Measurements from ENCODE around the gene ATP6V1C2. TPM values are rescaled to one million over a fixed set of nuclear protein-coding genes. Genes with fewer than 3 reads are reported as not detected.

The ATP6V1C2 gene
- total RNA-seq (under 1 TPM; 0.10 to 0.17 TPM), polyA plus RNA-seq (ENCODE audit: insufficient read length in 6 of 6) (1 to 10 TPM; 2.2 to 4.0 (median 3.0) TPM)
- long read RNA-seq, donor 1: 0 reads
- long read RNA-seq, donor 2, partial matches to known transcripts: 192 of 397 reads
- long read RNA-seq, donor 2, other reads (novel, unspliced or antisense): 205 of 397 reads
- long read RNA-seq, donor 3, partial matches to known transcripts: 106 of 242 reads
- long read RNA-seq, donor 3, other reads (novel, unspliced or antisense): 136 of 242 reads
- long read RNA-seq, donor 4: 0 reads
- long read RNA-seq, donor 5: 0 reads
- long read RNA-seq, donor 6, partial matches to known transcripts: 86 of 204 reads
- long read RNA-seq, donor 6, other reads (novel, unspliced or antisense): 118 of 204 reads
- long read RNA-seq, donor 7: 0 reads
- long read RNA-seq, donor 8, partial matches to known transcripts: 210 of 319 reads
- long read RNA-seq, donor 8, other reads (novel, unspliced or antisense): 109 of 319 reads
- long read RNA-seq, donor 9: 0 reads
- long read RNA-seq, donor 10, partial matches to known transcripts: 0 of 1 reads
- long read RNA-seq, donor 10, other reads (novel, unspliced or antisense): 1 of 1 reads
- long read RNA-seq, donor 11, partial matches to known transcripts: 85 of 137 reads
- long read RNA-seq, donor 11, other reads (novel, unspliced or antisense): 51 of 137 reads
- long read RNA-seq, donor 12, partial matches to known transcripts: 116 of 329 reads
- long read RNA-seq, donor 12, other reads (novel, unspliced or antisense): 213 of 329 reads

GRCh38 chr2:10721396-10722251, at the start of gene ATP6V1C2:
ATP6V1C2 (plus strand) TSS chr2:10721630; CDS start chr2:10722850, 1,220 bp downstream.
- Histone ChIP-seq H3K4me3 (peak within 1 kb of the TSS; percentile 27 to 40), H3K36me3 (no peaks in the 10 kb centered on the region), H3K27me3 (peaks cover 52 to 69% of the 10 kb centered on the region in 2 donors), H3K27ac (no peak within 1 kb of the TSS), H3K9me3 (no peaks in the 10 kb centered on the region), H3K4me1 (peaks cover 6 to 18% of the 10 kb centered on the region in 2 donors)
- ATAC-seq: peak; percentile 96
- TF ChIP-seq, protein P1, sequence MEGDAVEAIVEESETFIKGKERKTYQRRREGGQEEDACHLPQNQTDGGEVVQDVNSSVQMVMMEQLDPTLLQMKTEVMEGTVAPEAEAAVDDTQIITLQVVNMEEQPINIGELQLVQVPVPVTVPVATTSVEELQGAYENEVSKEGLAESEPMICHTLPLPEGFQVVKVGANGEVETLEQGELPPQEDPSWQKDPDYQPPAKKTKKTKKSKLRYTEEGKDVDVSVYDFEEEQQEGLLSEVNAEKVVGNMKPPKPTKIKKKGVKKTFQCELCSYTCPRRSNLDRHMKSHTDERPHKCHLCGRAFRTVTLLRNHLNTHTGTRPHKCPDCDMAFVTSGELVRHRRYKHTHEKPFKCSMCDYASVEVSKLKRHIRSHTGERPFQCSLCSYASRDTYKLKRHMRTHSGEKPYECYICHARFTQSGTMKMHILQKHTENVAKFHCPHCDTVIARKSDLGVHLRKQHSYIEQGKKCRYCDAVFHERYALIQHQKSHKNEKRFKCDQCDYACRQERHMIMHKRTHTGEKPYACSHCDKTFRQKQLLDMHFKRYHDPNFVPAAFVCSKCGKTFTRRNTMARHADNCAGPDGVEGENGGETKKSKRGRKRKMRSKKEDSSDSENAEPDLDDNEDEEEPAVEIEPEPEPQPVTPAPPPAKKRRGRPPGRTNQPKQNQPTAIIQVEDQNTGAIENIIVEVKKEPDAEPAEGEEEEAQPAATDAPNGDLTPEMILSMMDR (IDR thresholded peaks at IDR 0.05): no peak
- peak in 3 of 4 donors; percentile 26 to 90 (median 44) for DNase-seq
- intact Hi-C loops (cut with DNase I): no loop called here

- no peak for DNase-seq
- ATAC-seq: no peak
- TF ChIP-seq, protein P1 (IDR thresholded peaks at IDR 0.05): no peak
- intact Hi-C loops (cut with DNase I): no loop called here
- Histone ChIP-seq H3K4me3 (no peak overlapping the region), H3K27me3 (no peaks in the 10 kb centered on the region), H3K9me3 (no peaks in the 10 kb centered on the region), H3K27ac (no peak overlapping the region), H3K4me1 (no peaks in the 10 kb centered on the region), H3K36me3 (peaks cover 0 to 47% of the 10 kb centered on the region in 2 donors)
Measured at GRCh38 chr2:10675131-10675530, 46.3 kb upstream of the ATP6V1C2 start.

- Histone ChIP-seq H3K4me1 (no peaks in the 10 kb centered on the region), H3K27me3 (no peaks in the 10 kb centered on the region), H3K27ac (no peak overlapping the region), H3K4me3 (no peak overlapping the region), H3K36me3 (peaks cover 0 to 51% of the 10 kb centered on the region in 2 donors), H3K9me3 (no peaks in the 10 kb centered on the region)
- DNase-seq: no peak
- TF ChIP-seq, protein P1 (IDR thresholded peaks at IDR 0.05): no peak
- no peak for ATAC-seq
- intact Hi-C loops (cut with DNase I): no loop called here
Measured at GRCh38 chr2:10678225-10678624, 43.2 kb upstream of the ATP6V1C2 start.

GRCh38 chr2:10680214-10680613, 41.2 kb upstream of the ATP6V1C2 start:
- no peaks in the 10 kb centered on the region for H3K9me3 ChIP-seq
- H3K27me3 ChIP-seq: no peaks in the 10 kb centered on the region
- TF ChIP-seq, protein P1 (IDR thresholded peaks at IDR 0.05): no peak
- DNase-seq (no peak), ATAC-seq (no peak)
- intact Hi-C loops (cut with DNase I): no loop called here
- no peak overlapping the region for H3K27ac ChIP-seq
- peaks cover 0 to 62% of the 10 kb centered on the region in 2 donors for H3K36me3 ChIP-seq
- no peaks in the 10 kb centered on the region for H3K4me1 ChIP-seq
- H3K4me3 ChIP-seq: no peak overlapping the region
